Measurements from ENCODE around the gene PBX2.
"Not testable (repeated sequence)": the region's sequence is repeated elsewhere in the genome, so short reads cannot be mapped to it uniquely, and the experiment has no call there.

Gene PBX2

GRCh38 chr6:32202186-32202585 lies 12.2 kb upstream of the PBX2 start:
- DNase-seq = no peak

DNA sequence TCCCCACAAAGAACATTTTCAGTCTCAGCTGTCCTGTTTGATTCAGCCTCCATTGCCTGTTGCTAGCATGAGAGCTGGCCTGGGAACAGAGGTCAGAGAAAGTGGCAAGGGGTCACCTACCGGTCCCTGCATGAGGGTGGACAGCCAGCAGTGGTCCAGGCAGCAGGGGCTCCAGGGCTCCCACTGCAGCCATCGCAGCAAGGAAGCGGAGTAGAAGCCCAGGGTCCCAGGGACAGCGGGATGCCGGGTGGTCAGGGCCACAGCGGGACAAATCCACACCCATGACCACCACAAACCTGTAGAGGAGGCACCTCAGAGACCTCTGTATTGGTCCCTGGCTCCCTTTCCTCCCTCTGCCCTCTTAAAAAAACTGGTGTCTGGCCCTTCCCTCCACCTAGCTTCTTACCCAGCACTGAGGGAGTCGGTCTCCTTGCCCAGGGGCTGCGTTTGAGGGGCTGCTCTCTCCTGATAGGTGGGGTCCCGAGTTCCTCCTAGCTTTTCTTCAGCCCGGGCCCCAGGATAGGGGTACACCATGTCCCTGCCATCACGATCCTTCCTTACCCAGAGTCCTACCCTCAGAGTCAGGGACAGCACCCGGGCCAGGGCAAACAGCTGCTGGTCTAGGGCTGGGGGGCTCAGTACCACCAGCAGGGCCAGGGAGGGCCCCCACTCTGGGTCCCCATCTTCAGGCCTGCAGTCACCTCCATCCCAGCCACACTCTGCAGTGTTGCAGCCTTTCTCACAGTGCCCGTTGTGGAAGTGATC lies 10.9 kb upstream of the PBX2 start:
- DNase-seq = no peak

- DNase-seq = no peak
These were observed 8.9 kb upstream of the PBX2 start for GRCh38 chr6:32198866-32199265.

- DNase-seq = no peak
These were observed 8.3 kb upstream of the PBX2 start for GRCh38 chr6:32198345-32198696.

DNA sequence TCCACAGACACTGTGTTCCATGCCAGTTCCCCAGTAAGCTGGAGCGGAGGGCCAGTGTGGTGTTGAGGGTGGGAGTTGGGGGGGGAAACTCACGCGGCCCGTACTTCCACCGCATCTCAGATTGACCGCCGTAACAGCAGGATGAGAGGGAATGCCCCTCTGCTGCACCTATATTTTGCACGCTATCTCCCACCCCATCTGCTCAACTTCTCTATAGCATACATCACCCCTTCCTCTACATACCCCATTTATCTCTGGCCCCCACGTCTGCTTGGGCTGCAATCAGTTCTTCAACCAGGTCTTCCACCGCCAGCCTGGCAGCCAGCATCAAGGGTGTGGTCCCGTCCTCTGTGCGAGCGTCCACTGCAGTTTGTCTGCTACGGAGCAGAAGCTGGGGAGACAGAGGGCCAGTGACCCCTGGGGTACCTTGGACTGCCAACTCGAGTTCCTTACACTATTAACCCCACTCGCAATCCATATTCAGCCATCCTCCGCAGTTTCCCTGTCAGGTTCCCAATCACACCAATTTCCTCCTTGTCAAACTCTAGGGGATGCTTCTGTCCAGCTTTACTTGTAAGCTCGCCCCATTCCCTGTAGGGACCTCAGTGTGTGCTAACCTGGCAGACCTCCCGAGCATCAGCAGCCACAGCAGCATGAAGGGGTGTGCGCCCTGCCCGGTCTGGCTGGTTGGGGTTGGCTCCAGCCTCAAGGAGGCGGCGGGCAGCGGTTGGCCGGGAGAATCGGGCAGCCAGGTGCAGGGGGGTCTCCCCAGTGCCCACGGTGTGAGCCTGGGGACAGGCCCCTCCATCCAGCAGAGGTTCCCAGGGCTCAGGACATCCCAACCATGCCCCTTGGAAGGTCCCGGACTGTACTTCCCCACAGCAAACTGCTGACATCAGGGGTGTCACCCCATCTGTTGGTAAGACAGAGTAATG lies 6.9 kb upstream of the PBX2 start:
- DNase-seq = peak; percentile 68

GRCh38 chr6:32195902-32196681 lies 6.1 kb upstream of the PBX2 start:
- peak; percentile 81 for DNase-seq

DNA sequence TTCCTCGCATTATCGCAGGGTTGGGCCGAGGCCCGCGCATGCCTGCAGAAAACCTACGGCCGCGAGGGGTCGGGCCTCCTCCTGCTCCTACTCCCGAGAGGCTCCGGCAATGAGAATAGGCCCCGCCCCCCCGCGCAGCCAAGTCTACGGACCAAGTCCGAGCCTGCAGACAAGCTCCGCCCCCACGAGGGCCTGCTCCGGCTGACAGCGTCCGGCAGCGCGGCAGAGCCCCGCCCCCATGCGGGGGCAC lies 5.6 kb upstream of the PBX2 start:
- DNase-seq = peak; percentile 99

- DNase-seq = peak; percentile 58
These were observed 5.0 kb upstream of the PBX2 start for GRCh38 chr6:32194825-32195651.

- no peak for DNase-seq
These were observed 4.4 kb upstream of the PBX2 start for GRCh38 chr6:32194388-32194787.

- not testable (repeated sequence) for DNase-seq
These were observed 3.1 kb upstream of the PBX2 start for GRCh38 chr6:32193096-32193495.

DNA sequence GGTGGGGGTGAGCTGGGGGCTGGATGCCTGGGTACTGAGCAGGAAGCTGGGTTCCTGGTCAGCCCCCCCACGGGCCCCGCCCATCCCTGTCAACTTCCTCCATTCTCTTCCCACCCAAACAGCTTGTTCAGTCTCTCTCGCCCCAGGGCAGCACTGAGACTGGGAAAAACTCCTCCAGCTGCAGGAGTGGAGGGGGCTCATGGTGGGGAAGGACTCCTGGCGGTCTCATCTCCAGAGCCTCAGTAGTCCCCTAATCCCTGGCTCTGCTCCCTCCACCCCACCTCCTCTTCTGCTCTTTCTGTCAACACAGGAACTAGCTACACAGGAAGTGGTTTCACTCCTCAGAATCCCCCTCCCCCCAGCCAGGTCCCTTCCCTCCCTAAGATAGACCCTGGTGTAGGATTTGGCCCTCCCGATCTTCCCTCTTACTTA lies 2.6 kb upstream of the PBX2 start, which contains the start of gene GPSM3:
Gene GPSM3, minus strand, starts transcription at position 36 of the 432 bp plus-strand sequence. CDS start 130 bp downstream, outside the sequence.
- no peak for DNase-seq

DNA sequence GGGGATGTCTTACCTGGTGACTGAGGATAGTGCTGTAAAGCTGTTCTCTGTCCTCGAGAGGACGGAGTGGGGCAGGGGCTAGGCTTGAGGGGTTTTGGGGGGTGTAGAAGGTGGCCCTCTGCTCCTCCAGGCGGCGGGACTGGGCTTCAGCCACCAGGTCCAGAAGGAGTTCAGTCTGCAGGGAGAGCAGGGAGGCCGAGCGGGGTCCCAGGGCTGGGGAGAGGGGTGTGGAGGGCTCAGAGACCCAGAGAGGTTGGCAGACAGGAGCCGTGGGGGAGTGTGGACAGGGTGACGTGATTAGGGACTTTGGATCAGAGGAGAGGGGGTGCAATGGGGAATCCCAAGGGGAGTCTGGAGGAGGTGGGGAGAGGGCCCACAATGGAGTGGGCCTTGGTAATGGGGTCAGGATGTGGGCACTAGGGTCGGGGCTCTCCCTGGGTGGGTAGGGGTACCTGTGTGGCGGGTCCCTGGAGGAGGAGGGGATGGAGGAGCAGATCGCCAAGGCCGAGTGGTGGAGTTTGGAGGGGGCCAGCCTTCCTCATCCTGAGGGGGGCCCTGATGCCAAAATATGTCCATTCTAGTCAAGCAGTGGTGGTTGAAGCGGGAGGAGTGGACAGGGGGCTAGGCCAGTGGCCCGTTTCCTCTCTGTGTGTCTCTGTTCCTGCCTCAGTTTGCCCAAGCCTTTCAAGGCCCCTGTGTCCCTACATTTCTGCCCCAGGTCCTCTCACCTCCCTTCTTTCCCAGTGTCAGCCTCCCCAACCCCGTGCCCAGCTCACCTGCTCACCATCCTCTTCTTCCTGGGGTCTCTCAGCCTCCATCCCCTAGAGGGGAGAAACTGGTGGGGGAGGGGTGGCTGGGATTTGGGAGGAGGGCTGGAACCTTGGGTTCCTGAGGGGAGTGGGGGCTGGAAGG lies 1.9 kb upstream of the PBX2 start:
- DNase-seq = no peak

- no peak for DNase-seq
These were observed 1.1 kb upstream of the PBX2 start for GRCh38 chr6:32190911-32191677.

DNA sequence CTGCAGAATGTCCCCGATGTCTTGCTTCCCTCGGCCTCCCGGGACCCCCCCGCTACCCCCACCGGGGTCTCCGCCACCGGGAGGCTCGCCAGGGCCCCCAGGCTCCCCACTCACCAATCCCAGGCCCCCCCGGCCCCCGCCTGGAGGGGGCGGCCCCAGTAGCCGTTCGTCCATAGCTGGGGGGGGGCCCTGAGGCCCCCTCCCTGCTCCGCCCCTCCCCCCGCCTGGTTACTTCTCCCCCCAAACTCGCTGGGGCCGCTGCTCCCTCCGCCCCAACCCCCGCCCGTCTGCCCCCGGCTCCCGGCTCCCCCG lies 304 bp downstream of the PBX2 start:
- DNase-seq = no peak

DNA sequence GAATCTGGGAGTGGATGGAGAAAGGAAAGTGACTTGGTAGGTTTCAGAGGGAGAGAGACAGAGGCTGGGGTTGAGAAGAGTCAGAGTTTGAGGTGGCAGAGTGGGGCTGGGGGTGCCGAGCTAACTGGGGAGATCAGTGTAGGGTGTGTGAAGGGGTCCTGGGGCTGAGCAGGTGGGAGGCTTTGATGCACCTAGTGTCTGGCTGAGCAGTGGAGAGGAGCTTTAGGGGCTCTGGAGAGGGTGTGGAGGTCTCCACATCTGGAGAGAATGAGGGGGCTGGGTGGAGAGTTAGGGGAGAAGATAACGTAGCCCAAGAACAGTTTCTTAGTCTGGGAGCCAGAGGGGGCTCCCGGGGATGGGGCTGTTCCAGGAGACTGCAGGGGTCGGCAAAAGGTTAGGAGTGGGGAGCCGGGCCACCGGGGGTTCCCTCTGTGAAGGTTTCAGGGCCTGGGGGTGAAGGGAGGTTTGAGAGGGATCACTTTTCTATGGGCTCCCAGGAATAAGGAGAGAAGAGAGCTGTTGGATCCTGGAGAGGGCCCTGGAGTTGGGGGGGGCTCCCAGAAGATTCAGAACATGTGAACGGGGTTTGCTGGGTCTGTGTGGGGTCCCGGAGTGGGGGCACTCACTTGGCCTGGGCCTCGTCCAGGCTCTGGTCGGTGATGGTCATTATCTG lies 797 bp downstream of the PBX2 start:
- DNase-seq = no peak

DNA sequence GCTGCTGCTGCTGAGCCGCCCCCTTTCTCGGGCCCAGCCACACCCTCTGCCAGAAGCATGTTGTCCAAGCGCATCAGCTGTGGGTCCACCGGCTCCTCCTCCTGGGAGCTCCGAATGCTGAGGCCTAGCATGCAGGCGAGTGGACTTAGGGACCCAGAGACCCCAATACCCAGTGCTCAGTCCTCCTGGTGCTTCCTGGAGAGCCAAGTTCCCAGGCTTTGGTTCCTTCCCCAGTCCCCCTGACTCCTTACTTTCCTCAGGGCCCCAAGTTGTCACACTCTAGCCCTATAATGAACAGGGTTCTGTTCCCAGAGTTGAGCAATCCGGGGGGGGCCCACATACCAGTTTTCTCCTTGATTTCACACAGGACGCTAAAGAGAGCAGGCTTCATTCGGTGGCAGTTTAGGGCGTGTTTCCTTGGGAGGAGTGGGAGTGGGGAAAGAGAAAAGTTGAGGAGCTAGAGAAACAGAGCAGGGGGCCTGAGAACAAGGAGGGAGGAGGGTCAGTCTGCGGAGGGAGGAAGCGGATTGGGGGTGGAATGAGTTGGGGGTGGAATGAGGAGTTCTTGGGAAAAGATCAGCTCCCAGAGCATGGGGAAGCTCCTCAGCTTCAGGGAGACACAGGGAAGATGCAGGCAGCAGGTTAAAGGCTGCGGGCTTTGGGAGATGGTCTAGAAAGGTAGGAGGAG lies 1.5 kb downstream of the PBX2 start:
- DNase-seq = peak; percentile 2

- not testable (repeated sequence) for DNase-seq
These were observed 2.1 kb downstream of the PBX2 start for GRCh38 chr6:32187725-32188380.

GRCh38 chr6:32187009-32187709 lies 2.8 kb downstream of the PBX2 start:
- DNase-seq = no peak

Measured in NCI-H2227 treated with DMSO at 0.1 percent for 48 hours (cell line).